G401.6 (cell line): ENCODE measurements around the gene SUGCT.
"Not testable (repeated sequence)": the region's sequence is repeated elsewhere in the genome, so short reads cannot be mapped to it uniquely, and the experiment has no call there.

ENCODE experiments used
- FAIRE-seq: peaks from 2 replicates; lab custom pipeline; 2012; peaks lifted over from hg19 to GRCh38; lab: Jason Lieb, UNC

Gene SUGCT

GRCh38 chr7:40412323-40412722, 277.5 kb downstream of the SUGCT start:
- no peak for FAIRE-seq

DNA sequence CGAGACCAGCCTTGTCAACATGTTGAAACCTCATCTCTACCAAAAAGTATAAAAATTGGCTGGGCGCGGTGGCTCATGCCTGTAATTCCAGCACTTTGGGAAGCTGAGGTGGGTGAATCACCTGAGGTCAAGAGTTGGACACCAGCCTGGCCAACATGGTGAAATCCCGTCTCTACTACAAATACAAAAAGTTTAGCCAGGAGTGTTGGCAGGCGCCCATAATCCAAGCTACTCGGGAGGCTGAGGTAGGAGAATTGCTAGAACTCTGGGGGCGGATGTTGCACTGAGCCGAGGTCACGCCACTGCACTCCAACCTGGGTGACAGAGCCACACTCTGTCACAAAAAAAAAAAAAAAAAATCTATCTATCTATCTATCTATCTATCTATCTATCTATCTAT, 279.9 kb downstream of the SUGCT start:
- FAIRE-seq: not testable (repeated sequence)

- FAIRE-seq: no peak
Observed at GRCh38 chr7:40418448-40418847, 283.6 kb downstream of the SUGCT start.

GRCh38 chr7:40418983-40419382, 284.2 kb downstream of the SUGCT start:
- FAIRE-seq: no peak

GRCh38 chr7:40419806-40420205, 285.0 kb downstream of the SUGCT start:
- FAIRE-seq: no peak

DNA sequence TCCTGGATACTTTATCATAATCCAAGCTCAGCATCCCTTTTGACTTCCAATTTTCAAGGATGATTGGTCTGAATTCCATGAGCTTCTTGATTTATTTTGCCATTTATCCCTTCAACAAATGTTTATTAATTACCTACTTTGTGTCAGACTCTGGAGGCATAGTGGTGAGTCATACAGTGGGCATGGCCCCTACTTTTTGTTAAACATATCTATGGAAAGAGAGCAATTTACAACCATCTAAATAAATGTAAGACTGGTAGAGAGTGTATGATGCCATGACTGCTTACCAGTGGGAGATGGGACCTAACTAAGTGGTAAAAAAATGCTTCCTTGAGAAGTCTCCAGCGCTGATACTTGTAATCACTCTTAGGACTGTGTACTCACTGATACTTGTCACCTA, 286.6 kb downstream of the SUGCT start:
- FAIRE-seq: no peak

DNA sequence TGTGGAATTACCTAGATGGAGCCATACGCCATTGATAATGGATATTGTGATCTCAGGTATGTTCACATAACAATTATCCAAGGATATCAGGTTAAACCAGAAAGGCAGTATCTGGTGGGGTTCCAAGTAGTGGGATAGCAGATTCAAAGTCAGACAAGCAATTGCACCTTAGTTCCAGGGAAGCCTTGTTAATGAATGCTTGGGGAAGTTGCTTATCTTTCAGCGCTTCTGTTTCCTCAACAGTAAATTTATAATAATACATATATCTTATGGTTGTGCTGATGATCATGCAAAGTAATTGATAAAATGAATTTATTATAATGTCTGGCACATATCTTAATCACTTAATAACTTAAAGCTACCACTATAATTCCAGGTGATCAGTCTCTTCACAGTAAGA, 290.9 kb downstream of the SUGCT start:
- FAIRE-seq: no peak

- FAIRE-seq: no peak
Observed at GRCh38 chr7:40428421-40428820, 293.6 kb downstream of the SUGCT start.

DNA sequence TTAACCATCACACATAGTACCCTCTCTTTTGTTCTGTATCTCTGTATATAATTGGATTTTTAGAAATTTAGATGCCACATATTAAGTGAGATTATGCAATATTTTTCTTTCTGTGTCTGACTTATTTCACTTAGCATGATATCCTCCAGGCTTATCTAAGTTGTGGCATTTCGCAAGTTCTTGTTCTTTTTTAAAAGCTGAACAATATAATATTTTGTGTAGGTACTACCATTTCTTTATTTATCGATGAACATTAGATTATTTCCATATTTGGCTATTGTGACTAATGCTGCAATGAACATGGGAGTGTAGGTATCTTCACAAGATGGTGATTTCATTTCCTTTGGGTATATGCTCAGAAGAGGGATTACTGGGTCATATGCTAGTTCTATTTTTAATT, 295.0 kb downstream of the SUGCT start:
- FAIRE-seq: no peak

- no peak for FAIRE-seq
Observed at GRCh38 chr7:40432046-40432445, 297.2 kb downstream of the SUGCT start.

GRCh38 chr7:40436710-40437109, 301.9 kb downstream of the SUGCT start:
- FAIRE-seq: no peak

GRCh38 chr7:40437498-40437897, 302.7 kb downstream of the SUGCT start:
- peak; percentile 92 for FAIRE-seq

DNA sequence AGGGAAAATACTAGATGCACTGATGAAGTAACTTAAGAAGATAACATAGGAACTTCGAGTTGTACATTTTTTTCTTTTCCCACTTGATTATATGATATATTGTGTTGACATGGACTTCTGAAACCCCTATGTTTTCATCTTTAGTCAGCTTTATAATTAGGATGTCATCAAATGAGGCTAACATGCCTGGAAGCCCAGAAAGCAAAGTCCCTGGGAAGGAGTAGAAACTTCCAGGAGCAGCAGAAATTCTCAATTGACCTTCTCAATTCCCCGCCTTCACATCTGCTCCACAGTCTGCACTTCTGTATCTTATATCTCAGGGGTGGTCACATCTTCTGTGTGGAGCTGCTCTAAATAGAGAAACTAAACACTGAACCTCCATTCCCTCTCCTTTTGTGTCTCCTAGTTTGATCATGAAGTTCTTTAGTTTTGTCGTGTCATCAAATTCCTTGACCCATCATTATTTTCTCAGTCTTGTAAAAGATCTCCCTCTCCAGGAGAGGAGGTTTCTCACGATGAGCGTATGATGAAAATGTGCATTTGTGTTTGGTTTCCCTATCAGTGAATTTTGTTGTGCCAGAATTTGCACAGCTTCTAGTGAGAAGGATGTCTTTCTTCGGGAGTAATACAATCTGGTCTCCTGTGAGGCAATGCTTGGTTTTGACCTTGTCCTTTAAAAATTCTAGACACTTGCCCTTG, 303.3 kb downstream of the SUGCT start:
- FAIRE-seq: no peak

GRCh38 chr7:40439686-40440085, 304.9 kb downstream of the SUGCT start:
- FAIRE-seq: no peak

GRCh38 chr7:40447345-40447744, 312.5 kb downstream of the SUGCT start:
- no peak for FAIRE-seq

DNA sequence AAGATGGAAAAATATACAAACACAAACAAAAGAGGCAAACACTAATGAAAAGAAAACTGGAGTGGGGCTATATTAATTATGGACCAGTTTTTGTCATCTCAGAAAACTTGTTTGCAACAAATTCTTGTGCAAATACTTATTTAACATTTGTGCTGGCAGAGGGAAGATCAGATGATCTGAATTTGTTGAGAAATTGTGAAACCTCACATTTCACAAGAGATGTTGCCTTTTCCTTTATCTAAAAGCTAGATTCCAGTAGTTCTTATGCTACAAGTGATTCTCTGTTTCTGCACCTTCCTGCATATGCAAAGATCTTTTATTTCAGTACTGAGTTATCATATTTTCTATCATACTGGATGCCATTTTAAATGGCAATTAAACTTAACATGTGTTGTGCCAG, 320.7 kb downstream of the SUGCT start:
- FAIRE-seq: no peak

DNA sequence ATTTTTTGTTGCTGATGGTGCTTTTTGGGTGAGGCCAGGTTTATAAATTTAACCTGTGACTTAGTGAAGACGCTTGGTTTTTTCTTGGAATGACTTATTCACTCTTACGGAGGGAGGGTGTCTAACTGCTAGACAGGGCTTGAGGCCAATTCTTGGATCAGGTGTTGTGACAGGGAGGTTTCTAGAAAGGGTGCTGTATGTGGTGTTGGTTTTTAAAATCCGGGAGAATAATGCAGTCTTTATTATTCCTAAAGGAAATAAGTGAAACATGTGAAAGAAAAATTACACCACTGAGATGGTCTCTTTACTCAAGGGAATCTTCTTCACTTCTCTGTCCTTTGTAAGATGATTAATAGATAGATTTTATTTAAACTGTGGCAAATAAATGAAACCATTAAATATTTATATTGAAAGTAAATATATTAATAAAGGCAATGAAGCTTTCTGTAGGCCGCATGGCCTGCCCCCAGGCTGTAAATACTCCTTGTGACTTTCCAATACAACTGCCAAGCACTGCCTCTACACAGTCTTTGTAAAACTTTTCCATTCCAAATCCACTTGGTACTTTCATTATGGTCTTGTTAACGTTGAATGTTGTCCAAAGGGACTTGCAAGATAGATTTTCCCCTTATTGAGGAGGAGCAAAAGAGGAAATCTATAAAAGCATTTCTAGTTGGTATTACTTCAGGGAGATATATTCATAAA, 323.1 kb downstream of the SUGCT start:
- no peak for FAIRE-seq

GRCh38 chr7:40463446-40463845, 328.6 kb downstream of the SUGCT start:
- FAIRE-seq: no peak

DNA sequence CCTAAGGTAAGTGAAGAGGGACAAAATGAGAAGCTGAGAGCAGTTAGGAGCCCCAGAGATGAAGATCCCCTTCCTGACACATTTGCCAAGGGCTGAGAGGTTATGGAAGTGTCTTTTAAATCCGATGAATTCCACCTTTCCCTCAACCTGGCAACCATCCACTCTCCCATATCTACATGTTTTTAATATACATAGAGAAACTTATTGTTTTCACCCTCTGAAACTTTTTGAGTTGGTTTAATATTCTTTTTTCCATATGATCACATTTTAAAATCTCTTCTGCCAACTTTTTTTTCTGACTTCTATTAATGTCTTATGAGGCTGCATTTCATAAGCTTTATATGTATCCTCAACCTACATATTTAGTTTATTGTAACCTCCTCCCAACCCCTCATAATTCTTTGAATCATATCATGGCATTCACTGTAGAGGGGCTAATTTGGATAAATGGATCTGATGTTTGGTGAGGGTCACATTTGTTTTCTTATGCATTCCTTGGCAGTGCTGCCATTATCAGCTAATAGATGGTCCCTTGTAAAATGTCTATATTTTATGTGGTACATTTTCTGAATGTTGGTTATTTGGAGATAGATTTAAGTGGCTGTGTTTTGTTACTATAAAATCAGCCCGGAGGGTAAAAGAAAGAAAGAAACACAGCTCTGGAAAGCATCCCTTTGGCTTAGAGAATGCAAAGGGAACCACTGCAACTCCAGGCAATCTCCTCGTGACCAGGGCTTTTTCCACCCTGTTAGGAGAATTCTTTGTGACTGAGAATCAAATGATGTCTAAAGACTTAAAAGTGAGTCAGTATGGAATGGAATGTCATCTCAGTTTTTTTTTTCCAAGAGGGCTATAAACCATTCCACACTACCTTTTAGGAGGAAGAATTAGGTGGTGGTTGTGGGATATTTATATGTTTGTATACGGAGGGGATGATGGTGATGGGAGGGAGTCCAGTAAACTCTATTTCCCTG, 334.4 kb downstream of the SUGCT start:
- FAIRE-seq: peak; percentile 79

DNA sequence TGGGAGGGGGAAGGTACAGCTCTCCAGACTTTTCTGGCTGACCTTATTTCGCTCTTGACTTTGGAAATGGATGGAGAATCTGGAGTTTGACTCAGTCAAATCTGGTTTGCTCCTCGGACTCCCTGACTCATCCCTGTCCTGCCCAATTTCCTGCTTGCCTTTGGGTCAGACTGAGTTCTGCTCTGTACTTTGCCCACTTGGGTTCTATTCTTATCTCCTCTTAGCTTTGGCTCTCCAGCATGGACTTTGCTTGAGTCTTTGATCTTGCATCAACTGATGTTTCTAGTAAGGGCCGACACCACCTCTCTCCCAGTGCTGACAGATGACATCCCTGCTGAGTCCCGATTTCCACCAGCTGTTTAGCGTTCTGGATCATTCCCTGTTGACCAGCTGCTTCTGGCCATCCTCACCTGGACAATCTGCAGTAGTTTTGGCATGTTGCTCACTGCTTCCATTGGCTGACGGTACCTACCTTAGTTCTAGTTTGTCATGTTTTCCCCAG, 335.3 kb downstream of the SUGCT start:
- no peak for FAIRE-seq

DNA sequence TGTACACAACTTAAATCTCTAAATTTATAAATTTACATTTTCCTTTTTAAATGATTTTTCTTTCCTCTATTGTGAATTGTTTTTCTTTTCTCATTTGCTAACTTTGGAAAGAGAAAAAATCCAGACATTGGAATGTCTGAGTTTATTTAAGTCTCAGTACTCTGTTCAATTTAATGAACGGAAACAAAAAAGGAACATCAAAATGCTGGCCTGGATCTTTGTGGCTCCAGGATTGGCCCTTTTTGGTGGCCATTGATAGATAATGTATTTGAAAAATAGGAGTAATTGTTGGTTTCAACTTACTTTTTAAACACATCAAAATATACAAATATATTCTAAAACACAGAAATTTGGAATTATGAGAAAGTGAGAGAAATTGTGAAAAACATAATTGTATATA, 336.0 kb downstream of the SUGCT start:
- no peak for FAIRE-seq

- no peak for FAIRE-seq
Observed at GRCh38 chr7:40471891-40472290, 337.1 kb downstream of the SUGCT start.
